SK-N-SH (cell line): ENCODE results near the gene ZNF74. TPM values are rescaled to one million over a fixed set of nuclear protein-coding genes. Genes with fewer than 3 reads are reported as not detected.

Experiments
- CTCF ChIA-PET: fragments of 300-600, 350-600 bp; formaldehyde crosslinking; extraction: SDS; loops from one replicate; lab custom pipeline; 2021; lab: Yijun Ruan, JAX
- POLR2A ChIA-PET: fragments of 350-600 bp; sonication (Branson Sonifier 250); formaldehyde crosslinking; extraction: SDS; loops from one replicate; lab custom pipeline; 2020; ENCODE audit warnings: antibody characterized with exemption, inconsistent platforms; lab: Yijun Ruan, JAX
- DNase-seq: peaks from one replicate; pipeline ENCODE4 v3.0.0; 2012
- H2AFZ ChIP-seq: fragments of 200-600 bp; sonication (generic); 2 replicates; pipeline ENCODE4 v1.8.1; 2016; ENCODE audit warnings: antibody characterized with exemption, mild to moderate bottlenecking, low read depth
- H3F3A ChIP-seq: fragments of 200-600 bp; sonication (generic); replicated peaks from 2 replicates; pipeline ENCODE3; 2016; ENCODE audit warnings: antibody characterized with exemption, mild to moderate bottlenecking; ENCODE audit not compliant: insufficient read depth
- H3K27ac ChIP-seq, 2 experiments: fragments of 200-500 bp in 1 of 2; fragments of 200-600 bp in 1 of 2; sonication (Bioruptor generic) in 1 of 2; sonication (generic), shearing (Covaris generic) in 1 of 2; 2 replicates each; pipeline versions ENCODE4 v1.5.1 to v1.6.1; 2014 to 2016; ENCODE audit warnings: low read depth in 2 of 2, inconsistent platforms in 1 of 2, low read length in 1 of 2, mild to moderate bottlenecking in 1 of 2, mixed read lengths in 1 of 2
- H3K27me3 ChIP-seq: fragments of 200-600 bp; sonication (generic), shearing (Covaris generic); 2 replicates; pipeline ENCODE4 v1.6.1; 2016; ENCODE audit warnings: mixed run types; ENCODE audit not compliant: insufficient read depth
- H3K36me3 ChIP-seq, 2 experiments: fragments of 200-500 bp in 1 of 2; fragments of 200-600 bp in 1 of 2; sonication (Bioruptor generic) in 1 of 2; sonication (generic) in 1 of 2; replicated peaks in 1 of 2; 2 replicates each; pipeline versions ENCODE3 to v1.5.1; 2014 to 2016; ENCODE audit warnings: low read length in 1 of 2, mild to moderate bottlenecking in 1 of 2; ENCODE audit not compliant: insufficient read depth in 2 of 2, control insufficient read depth in 1 of 2
- H3K4me1 ChIP-seq, 2 experiments: fragments of 200-500 bp in 1 of 2; fragments of 200-600 bp in 1 of 2; sonication (Bioruptor generic) in 1 of 2; sonication (generic), shearing (Covaris generic) in 1 of 2; 2 replicates each; pipeline versions ENCODE4 v1.5.1 to v1.6.1; 2014 to 2016; ENCODE audit warnings: low read depth in 1 of 2, low read length in 1 of 2, mixed run types in 1 of 2; ENCODE audit not compliant: insufficient read depth in 2 of 2, control insufficient read depth in 1 of 2
- H3K4me2 ChIP-seq: fragments of 200-600 bp; sonication (generic), shearing (Covaris generic); 2 replicates; pipeline ENCODE4 v1.6.1; 2017; ENCODE audit warnings: mixed run types
- H3K4me3 ChIP-seq, 2 experiments: fragments of 200-500 bp in 1 of 2; fragments of 200-600 bp in 1 of 2; sonication (Bioruptor generic) in 1 of 2; sonication (generic), shearing (Covaris generic) in 1 of 2; 2 replicates each; pipeline versions ENCODE4 v1.5.1 to v1.8.1; 2014 to 2016; ENCODE audit warnings: low read depth in 2 of 2, inconsistent platforms in 1 of 2, low read length in 1 of 2, mild to moderate bottlenecking in 1 of 2, mixed read lengths in 1 of 2, moderate library complexity in 1 of 2
- H3K79me2 ChIP-seq: fragments of 200-600 bp; sonication (generic); 2 replicates; pipeline ENCODE4 v1.8.1; 2017; ENCODE audit warnings: mild to moderate bottlenecking; ENCODE audit not compliant: insufficient read depth
- H3K9ac ChIP-seq: fragments of 200-600 bp; sonication (generic); 2 replicates; pipeline ENCODE4 v1.6.1; 2017; ENCODE audit warnings: mixed run types
- H3K9me2 ChIP-seq: fragments of 200-600 bp; sonication (generic); 2 replicates; pipeline ENCODE4 v1.6.1; 2017; ENCODE audit warnings: mixed run types
- H3K9me3 ChIP-seq: fragments of 200-600 bp; sonication (generic); 2 replicates; pipeline ENCODE4 v1.6.1; 2017; ENCODE audit warnings: mixed run types, mild to moderate bottlenecking, moderate library complexity
- H4K20me1 ChIP-seq: fragments of 200-600 bp; sonication (generic); 2 replicates; pipeline ENCODE4 v1.6.1; 2017; ENCODE audit warnings: mild to moderate bottlenecking, mixed run types; ENCODE audit not compliant: insufficient read depth
- EP300 ChIP-seq, 2 experiments: IDR thresholded peaks; 2 replicates each; pipeline versions ENCODE4 v1.4.0 to v1.6.1; 2012; ENCODE audit warnings: borderline replicate concordance in 1 of 2, low read depth in 1 of 2, low read length in 1 of 2
- EZH2phosphoT487 ChIP-seq: fragments of 200-600 bp; sonication (generic); IDR thresholded peaks from 2 replicates; pipeline ENCODE4 v1.6.1; 2017; ENCODE audit warnings: low read depth, mixed run types, mild to moderate bottlenecking, antibody characterized with exemption, moderate library complexity, borderline replicate concordance
- FOSL2 ChIP-seq: IDR thresholded peaks from 2 replicates; pipeline ENCODE4 v1.4.0; 2012; ENCODE audit warnings: low read depth, mild to moderate bottlenecking, moderate library complexity, borderline replicate concordance
- FOXJ3 ChIP-seq: sonication (generic); formaldehyde crosslinking; IDR thresholded peaks from 2 replicates; pipeline ENCODE4 v1.5.1; 2020; ENCODE audit warnings: mild to moderate bottlenecking, missing genetic modification reagents
- FOXM1 ChIP-seq: IDR thresholded peaks from 2 replicates; pipeline ENCODE4 v1.4.0; 2012; ENCODE audit warnings: low read depth, mild to moderate bottlenecking
- GABPA ChIP-seq: IDR thresholded peaks from 2 replicates; pipeline ENCODE4 v1.4.0; 2012; ENCODE audit warnings: low read depth, mild to moderate bottlenecking
- GATA2 ChIP-seq: sonication (generic); formaldehyde crosslinking; IDR thresholded peaks from 2 replicates; pipeline ENCODE4 v1.5.0; 2020; ENCODE audit warnings: mild to moderate bottlenecking, missing genetic modification reagents
- MEF2A ChIP-seq: IDR thresholded peaks from 2 replicates; pipeline ENCODE4 v1.4.0; 2012; ENCODE audit warnings: low read depth, borderline replicate concordance
- MXI1 ChIP-seq: IDR thresholded peaks from 2 replicates; pipeline ENCODE4 v1.6.1; 2012; ENCODE audit warnings: mild to moderate bottlenecking, low read depth, low read length, improper control_type of control experiment
- NFIC ChIP-seq: IDR thresholded peaks from 2 replicates; pipeline ENCODE4 v1.4.0; 2012; ENCODE audit warnings: borderline replicate concordance
- NRF1 ChIP-seq: IDR thresholded peaks from 2 replicates; pipeline ENCODE4 v1.6.1; 2012; ENCODE audit warnings: low read depth, mild to moderate bottlenecking, low read length
- PBX3 ChIP-seq: IDR thresholded peaks from 2 replicates; pipeline ENCODE4; 2012
- POLR2AphosphoS5 ChIP-seq: IDR thresholded peaks from 2 replicates; pipeline ENCODE4 v1.6.1; 2012; ENCODE audit warnings: low read depth, low read length
- RCOR1 ChIP-seq: fragments of 150-350 bp; IDR thresholded peaks from 2 replicates; pipeline ENCODE4 v1.6.1; 2017; ENCODE audit warnings: antibody characterized with exemption, low read length
- REST ChIP-seq: IDR thresholded peaks from 2 replicates; pipeline ENCODE4 v1.6.1; 2012; ENCODE audit warnings: mild to moderate bottlenecking, low read depth, low read length, moderate library complexity
- RFX5 ChIP-seq: IDR thresholded peaks from 2 replicates; pipeline ENCODE4 v1.6.1; 2012; ENCODE audit warnings: mild to moderate bottlenecking, improper control_type of control experiment, low read length
- RXRA ChIP-seq: IDR thresholded peaks from 2 replicates; pipeline ENCODE4 v1.4.0; 2012; ENCODE audit warnings: low read depth, mild to moderate bottlenecking, borderline replicate concordance
- SMC3 ChIP-seq: IDR thresholded peaks from 2 replicates; pipeline ENCODE4 v1.6.1; 2012; ENCODE audit warnings: low read depth, low read length, improper control_type of control experiment
- TAF1 ChIP-seq: IDR thresholded peaks from 2 replicates; pipeline ENCODE4 v1.6.1; 2012; ENCODE audit warnings: low read depth, mild to moderate bottlenecking, low read length, moderate library complexity, borderline replicate concordance
- TCF12 ChIP-seq: IDR thresholded peaks from 2 replicates; pipeline ENCODE4 v1.4.0; 2012
- TEAD4 ChIP-seq: IDR thresholded peaks from 2 replicates; pipeline ENCODE4 v1.4.0; 2012; ENCODE audit warnings: mild to moderate bottlenecking, borderline replicate concordance; ENCODE audit not compliant: insufficient read depth
- USF1 ChIP-seq: IDR thresholded peaks from 2 replicates; pipeline ENCODE4 v1.4.0; 2012; ENCODE audit warnings: low read depth, borderline replicate concordance
- USF2 ChIP-seq: fragments of 150-350 bp; IDR thresholded peaks from 2 replicates; pipeline ENCODE4 v1.6.1; 2017; ENCODE audit warnings: antibody characterized with exemption, low read length, low read depth, borderline replicate concordance
- YY1 ChIP-seq: IDR thresholded peaks from 2 replicates; pipeline ENCODE4 v1.4.0; 2012; ENCODE audit warnings: low read depth, mild to moderate bottlenecking
- ZBTB33 ChIP-seq: IDR thresholded peaks from 2 replicates; pipeline ENCODE4 v1.4.0; 2012; ENCODE audit warnings: low read depth, borderline replicate concordance
- WGBS: methylation state at CpG from one replicate; pipeline ENCODE4 v1.1.6; 2017; ENCODE audit warnings: low lambda C conversion rate; 5-methylcytosine and 5-hydroxymethylcytosine counted together
- polyA plus RNA-seq, 3 experiments: library from polyadenylated mRNA; depleted of rRNA; stranded (reverse); fragments of >200 nt; gene quantifications; 2 replicates each; pipeline ENCODE4 v1.2.3, GENCODE V29; 2012

Gene ZNF74
- polyA plus RNA-seq, 1 of the 3 experiments (the other 2 are of a cell fraction) = 8.0 TPM

- H2AFZ ChIP-seq = peak overlapping the region; percentile 67; the same call in 1 of the 2 replicates
- DNase-seq = peak; percentile 88
- H3K9me3 ChIP-seq = no peaks in the 10 kb centered on the region
- peaks cover 12 to 27% of the 10 kb centered on the region in 2 experiments; a peak in 3 of 4 replicates for H3K4me1 ChIP-seq
- H3F3A ChIP-seq = peaks cover 7% of the 10 kb centered on the region
- WGBS = 35% methylated on average over 17 of the region's 42 CpGs
- H3K79me2 ChIP-seq = no peaks in the 10 kb centered on the region
- H4K20me1 ChIP-seq = peaks cover 8% of the 10 kb centered on the region
- ChIA-PET POLR2A (interaction anchor here (0.8 kb wide), 1 partner anchor 38 kb away, joined by 6 read pairs; no protein-coding TSS in a partner anchor), CTCF (interaction anchor here (0.6 to 3.7 kb wide), 28 partner anchors 10 to 365 kb away, joined by 3 to 102 read pairs (median 6); partner anchors contain the start of gene KLHL22)
- peak overlapping the region; percentile 36 to 67 for H3K4me3 ChIP-seq
- peak overlapping the region; percentile 48; the same call in 1 of the 2 replicates for H3K9ac ChIP-seq
- no peaks in the 10 kb centered on the region for H3K36me3 ChIP-seq
- peak overlapping the region; percentile 33 to 34; a peak in 2 of 4 replicates for H3K27ac ChIP-seq
- H3K4me2 ChIP-seq = peak overlapping the region; percentile 93
- no peaks in the 10 kb centered on the region for H3K27me3 ChIP-seq
- no peaks in the 10 kb centered on the region for H3K9me2 ChIP-seq
- no peak for TF ChIP-seq TCF12
- TF ChIP-seq EZH2phosphoT487 = no peak
- no peak for TF ChIP-seq EP300 (IDR thresholded peaks at IDR 0.05; ENCODE audit: borderline replicate concordance in 1 of 2, low read depth in 1 of 2, low read length in 1 of 2)
- TF ChIP-seq TAF1 = no peak
- TF ChIP-seq POLR2AphosphoS5 = no peak
- TF ChIP-seq RCOR1 = 0 out of 2 replicates have a peak, but pooled peaks have one; percentile 36
- peak; percentile 97 for TF ChIP-seq SMC3
- TF ChIP-seq USF1 = no peak
- no peak for TF ChIP-seq PBX3
- no peak for TF ChIP-seq FOSL2
- no peak for TF ChIP-seq USF2
- no peak for TF ChIP-seq NRF1
- TF ChIP-seq MEF2A = no peak
- TF ChIP-seq REST = no peak
- TF ChIP-seq ZBTB33 = no peak
- TF ChIP-seq YY1 = no peak
- no peak for TF ChIP-seq NFIC
- TF ChIP-seq MXI1 = 0 out of 2 replicates have a peak, but pooled peaks have one; percentile 16
- TF ChIP-seq GATA2 (CRISPR knock-in tag) = no peak
- no peak for TF ChIP-seq GABPA
- no peak for TF ChIP-seq RXRA
- TF ChIP-seq TEAD4 = no peak
- TF ChIP-seq FOXM1 = no peak
- no peak for TF ChIP-seq RFX5
- 0 out of 2 replicates have a peak, but pooled peaks have one; percentile 20 for TF ChIP-seq FOXJ3 (CRISPR knock-in tag)
Observed at GRCh38 chr22:20418211-20418788, 24.3 kb downstream of the ZNF74 start.
